HepG2 (cell line): ENCODE data around the gene NOSIP. TPM values are rescaled to one million over a fixed set of nuclear protein-coding genes. Genes with fewer than 3 reads are reported as not detected.
A peak's percentile ranks its signal among the peaks of the same experiment; 100 is the strongest.

Experiments used
- CENPX ChIP-seq: sonication (generic); formaldehyde crosslinking; IDR thresholded peaks from 2 replicates; pipeline ENCODE4 v1.9.0; 2021; ENCODE audit warnings: mild to moderate bottlenecking, missing genetic modification reagents, moderate library complexity
- FOXA1 ChIP-seq, 2 experiments: fragments of 450-650 bp in 1 of 2; sonication (generic) in 1 of 2; formaldehyde crosslinking in 1 of 2; IDR thresholded peaks; 2 replicates each; pipeline versions ENCODE4 v1.4.0 to v1.6.1; 2016 to 2020; ENCODE audit warnings: missing genetic modification reagents in 1 of 2
- LCORL ChIP-seq, 2 experiments: fragments of 450-650 bp in 1 of 2; sonication (generic) in 1 of 2; formaldehyde crosslinking in 1 of 2; IDR thresholded peaks; 2 replicates each; pipeline versions ENCODE4 v1.5.0 to v1.6.1; 2017 to 2020; ENCODE audit warnings: antibody characterized with exemption in 1 of 2, missing genetic modification reagents in 1 of 2
- MED13 ChIP-seq: sonication (generic); formaldehyde crosslinking; IDR thresholded peaks from 2 replicates; pipeline ENCODE4 v1.5.0; 2020; ENCODE audit warnings: missing genetic modification reagents
- NFKB2 ChIP-seq: sonication (generic); formaldehyde crosslinking; IDR thresholded peaks from 2 replicates; pipeline ENCODE4 v1.4.0; 2020; ENCODE audit warnings: missing genetic modification reagents, borderline replicate concordance
- ONECUT2 ChIP-seq: sonication (generic); formaldehyde crosslinking; IDR thresholded peaks from 2 replicates; pipeline ENCODE4 v1.4.0; 2020; ENCODE audit warnings: missing genetic modification reagents
- PAWR ChIP-seq: sonication (generic); formaldehyde crosslinking; IDR thresholded peaks from 2 replicates; pipeline ENCODE4 v1.4.0; 2020; ENCODE audit warnings: missing genetic modification reagents, mild to moderate bottlenecking, borderline replicate concordance
- SNAI1 ChIP-seq: sonication (generic); formaldehyde crosslinking; IDR thresholded peaks from 2 replicates; pipeline ENCODE4 v1.5.0; 2020; ENCODE audit warnings: mild to moderate bottlenecking, missing genetic modification reagents, borderline replicate concordance
- TOE1 ChIP-seq: sonication (generic); formaldehyde crosslinking; IDR thresholded peaks from 2 replicates; pipeline ENCODE4 v1.4.0; 2020; ENCODE audit warnings: mild to moderate bottlenecking, missing genetic modification reagents
- TP53 ChIP-seq: sonication (generic); formaldehyde crosslinking; conservative IDR thresholded peaks from 2 replicates; pipeline ENCODE4 v1.4.0; 2020; ENCODE audit warnings: missing genetic modification reagents
- ZFP41 ChIP-seq: sonication (generic); formaldehyde crosslinking; IDR thresholded peaks from 2 replicates; pipeline ENCODE4 v1.4.0; 2020; ENCODE audit warnings: mild to moderate bottlenecking, missing genetic modification reagents, borderline replicate concordance
- ZKSCAN5 ChIP-seq: sonication (generic); formaldehyde crosslinking; IDR thresholded peaks from 2 replicates; pipeline ENCODE4 v1.5.1; 2020; ENCODE audit warnings: mild to moderate bottlenecking, missing genetic modification reagents
- ZNF430 ChIP-seq: sonication (generic); formaldehyde crosslinking; IDR thresholded peaks from 2 replicates; pipeline ENCODE4 v1.9.0; 2021; ENCODE audit warnings: mild to moderate bottlenecking, missing genetic modification reagents
- ZNF512B ChIP-seq: sonication (generic); formaldehyde crosslinking; IDR thresholded peaks from 2 replicates; pipeline ENCODE4 v1.5.1; 2020; ENCODE audit warnings: missing genetic modification reagents, mild to moderate bottlenecking, borderline replicate concordance
- ZNF598 ChIP-seq: sonication (generic); formaldehyde crosslinking; IDR thresholded peaks from 2 replicates; pipeline ENCODE4 v1.5.1; 2020; ENCODE audit warnings: mild to moderate bottlenecking, missing genetic modification reagents, borderline replicate concordance
- ZNF746 ChIP-seq: sonication (generic); formaldehyde crosslinking; IDR thresholded peaks from 2 replicates; pipeline ENCODE4 v1.8.0; 2022; ENCODE audit warnings: mild to moderate bottlenecking, missing genetic modification reagents
- ZNF772 ChIP-seq: sonication (generic); formaldehyde crosslinking; IDR thresholded peaks from 2 replicates; pipeline ENCODE4 v1.5.0; 2020; ENCODE audit warnings: mild to moderate bottlenecking, missing genetic modification reagents
- ZNF883 ChIP-seq: sonication (generic); formaldehyde crosslinking; IDR thresholded peaks from 2 replicates; pipeline ENCODE4 v1.5.1; 2020; ENCODE audit warnings: mild to moderate bottlenecking, missing genetic modification reagents; ENCODE audit errors: not compliant biosample characterization
- polyA plus RNA-seq, 8 experiments: library from polyadenylated mRNA; depleted of rRNA in 3 of 8; stranded (reverse) in 7 of 8; unstranded in 1 of 8; fragments of >200 nt; fragmentation: Illumina TruSeq in 4 of 8; extraction: Trizol in 4 of 8; gene quantifications; 2 replicates each; pipeline versions ENCODE4 v1.2.1 to v1.2.3, GENCODE V29; 2011 to 2016; ENCODE audit warnings: low read depth in 4 of 8, missing spikeins in 1 of 8, mixed read lengths in 1 of 8; ENCODE audit not compliant: insufficient read depth in 1 of 8
- total RNA-seq, 5 experiments: library from RNA; depleted of rRNA; stranded (reverse); fragments of >200 nt; fragmentation: Illumina TruSeq; extraction: Trizol; gene quantifications; 2 replicates each; pipeline ENCODE4 v1.2.3, GENCODE V29; 2016; ENCODE audit warnings: low read depth in 1 of 5
- TF ChIP-seq, protein P1 (sequence below): sonication (generic); formaldehyde crosslinking; IDR thresholded peaks from 2 replicates; pipeline ENCODE4 v1.4.0; 2020; ENCODE audit warnings: missing genetic modification reagents
- TF ChIP-seq, protein P2 (sequence below): sonication (generic); formaldehyde crosslinking; IDR thresholded peaks from 2 replicates; pipeline ENCODE4 v1.4.0; 2020; ENCODE audit warnings: missing genetic modification reagents
- TF ChIP-seq, protein P3 (sequence below): sonication (generic); formaldehyde crosslinking; IDR thresholded peaks from 2 replicates; pipeline ENCODE4 v1.4.0; 2020; ENCODE audit warnings: missing genetic modification reagents

NOSIP gene
- total and polyA plus RNA-seq, 2 of the 13 experiments (the other 11 are each of a cell fraction or from before 2014, with no cell fraction given) = 54.3 to 78.0 TPM

DNA sequence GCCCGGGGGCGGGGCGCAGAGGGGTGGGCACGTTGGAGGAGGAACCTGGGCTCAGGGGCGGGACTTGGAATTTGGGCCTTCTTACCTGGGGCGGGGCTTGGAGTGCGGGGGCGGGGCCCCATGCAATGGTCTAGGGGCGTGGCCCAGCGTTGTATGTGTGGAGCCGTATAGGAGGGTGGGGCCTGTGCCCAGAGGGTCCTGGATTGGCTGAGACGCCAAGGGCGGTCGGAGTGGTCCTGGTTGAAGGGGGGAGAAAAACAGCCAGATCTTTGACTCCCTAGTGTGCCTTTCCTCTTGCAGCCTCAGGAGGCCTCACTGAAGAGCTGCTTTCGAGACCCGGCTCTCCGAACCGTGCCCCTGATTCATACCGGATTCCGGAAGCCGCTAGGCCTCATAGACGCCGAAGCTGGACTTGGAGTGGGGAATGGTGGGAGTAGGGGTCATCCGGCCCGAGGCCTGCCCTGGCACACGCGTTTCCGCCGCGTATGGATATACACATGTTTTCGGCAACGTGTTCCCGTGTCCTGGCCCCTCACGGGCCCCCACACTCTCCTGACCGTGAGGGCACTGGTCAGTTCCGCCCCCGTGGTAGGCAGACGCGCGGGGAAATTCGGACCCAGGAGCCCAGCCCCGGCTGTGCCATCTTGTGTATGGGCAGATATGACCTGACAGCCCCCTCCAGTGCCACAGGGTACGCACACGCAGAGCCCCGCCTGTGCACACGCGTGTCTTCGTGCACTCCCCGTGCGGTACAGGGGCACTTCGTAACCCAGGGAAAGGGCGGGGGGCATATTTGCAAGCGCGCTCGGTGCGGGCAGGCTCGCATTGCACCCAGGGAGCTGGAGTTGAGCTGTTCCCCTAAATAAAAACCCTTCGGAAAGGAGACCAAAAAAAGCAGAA lies 10.0 kb upstream of the NOSIP start (continued):
- TF ChIP-seq ZNF883 (CRISPR knock-in tag) (peak; percentile 61), NFKB2 (CRISPR knock-in tag) (peak; percentile 87; the same call in 1 of the 2 replicates), MED13 (no peak), FOXA1 (IDR thresholded peaks at IDR 0.05) (no peak), FOXA1 (CRISPR knock-in tag; IDR thresholded peaks at IDR 0.05) (no peak), SNAI1 (0 out of 2 replicates have a peak, but pooled peaks have one; percentile 63), TP53 (no peak), ZKSCAN5 (no peak), TOE1 (CRISPR knock-in tag) (no peak), LCORL (IDR thresholded peaks at IDR 0.05) (no peak), LCORL (CRISPR knock-in tag; IDR thresholded peaks at IDR 0.05) (no peak), ZFP41 (CRISPR knock-in tag) (no peak), ZNF772 (CRISPR knock-in tag) (no peak), ZNF746 (CRISPR knock-in tag) (no peak; the same call in 1 of the 2 replicates), ONECUT2 (no peak), PAWR (CRISPR knock-in tag) (0 out of 2 replicates have a peak, but pooled peaks have one; percentile 55), ZNF512B (CRISPR knock-in tag) (no peak), ZNF430 (CRISPR knock-in tag) (no peak), ZNF598 (CRISPR knock-in tag) (peak; percentile 27; the same call in 1 of the 2 replicates), CENPX (CRISPR knock-in tag) (no peak)
- TF ChIP-seq, protein P1, sequence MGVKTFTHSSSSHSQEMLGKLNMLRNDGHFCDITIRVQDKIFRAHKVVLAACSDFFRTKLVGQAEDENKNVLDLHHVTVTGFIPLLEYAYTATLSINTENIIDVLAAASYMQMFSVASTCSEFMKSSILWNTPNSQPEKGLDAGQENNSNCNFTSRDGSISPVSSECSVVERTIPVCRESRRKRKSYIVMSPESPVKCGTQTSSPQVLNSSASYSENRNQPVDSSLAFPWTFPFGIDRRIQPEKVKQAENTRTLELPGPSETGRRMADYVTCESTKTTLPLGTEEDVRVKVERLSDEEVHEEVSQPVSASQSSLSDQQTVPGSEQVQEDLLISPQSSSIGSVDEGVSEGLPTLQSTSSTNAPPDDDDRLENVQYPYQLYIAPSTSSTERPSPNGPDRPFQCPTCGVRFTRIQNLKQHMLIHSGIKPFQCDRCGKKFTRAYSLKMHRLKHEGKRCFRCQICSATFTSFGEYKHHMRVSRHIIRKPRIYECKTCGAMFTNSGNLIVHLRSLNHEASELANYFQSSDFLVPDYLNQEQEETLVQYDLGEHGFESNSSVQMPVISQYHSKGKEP (CRISPR knock-in tag) = no peak
- TF ChIP-seq, protein P2, sequence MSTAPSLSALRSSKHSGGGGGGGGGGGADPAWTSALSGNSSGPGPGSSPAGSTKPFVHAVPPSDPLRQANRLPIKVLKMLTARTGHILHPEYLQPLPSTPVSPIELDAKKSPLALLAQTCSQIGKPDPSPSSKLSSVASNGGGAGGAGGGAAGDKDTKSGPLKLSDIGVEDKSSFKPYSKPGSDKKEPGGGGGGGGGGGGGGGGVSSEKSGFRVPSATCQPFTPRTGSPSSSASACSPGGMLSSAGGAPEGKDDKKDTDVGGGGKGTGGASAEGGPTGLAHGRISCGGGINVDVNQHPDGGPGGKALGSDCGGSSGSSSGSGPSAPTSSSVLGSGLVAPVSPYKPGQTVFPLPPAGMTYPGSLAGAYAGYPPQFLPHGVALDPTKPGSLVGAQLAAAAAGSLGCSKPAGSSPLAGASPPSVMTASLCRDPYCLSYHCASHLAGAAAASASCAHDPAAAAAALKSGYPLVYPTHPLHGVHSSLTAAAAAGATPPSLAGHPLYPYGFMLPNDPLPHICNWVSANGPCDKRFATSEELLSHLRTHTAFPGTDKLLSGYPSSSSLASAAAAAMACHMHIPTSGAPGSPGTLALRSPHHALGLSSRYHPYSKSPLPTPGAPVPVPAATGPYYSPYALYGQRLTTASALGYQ (CRISPR knock-in tag) = 0 out of 2 replicates have a peak, but pooled peaks have one; percentile 42
- TF ChIP-seq, protein P3, sequence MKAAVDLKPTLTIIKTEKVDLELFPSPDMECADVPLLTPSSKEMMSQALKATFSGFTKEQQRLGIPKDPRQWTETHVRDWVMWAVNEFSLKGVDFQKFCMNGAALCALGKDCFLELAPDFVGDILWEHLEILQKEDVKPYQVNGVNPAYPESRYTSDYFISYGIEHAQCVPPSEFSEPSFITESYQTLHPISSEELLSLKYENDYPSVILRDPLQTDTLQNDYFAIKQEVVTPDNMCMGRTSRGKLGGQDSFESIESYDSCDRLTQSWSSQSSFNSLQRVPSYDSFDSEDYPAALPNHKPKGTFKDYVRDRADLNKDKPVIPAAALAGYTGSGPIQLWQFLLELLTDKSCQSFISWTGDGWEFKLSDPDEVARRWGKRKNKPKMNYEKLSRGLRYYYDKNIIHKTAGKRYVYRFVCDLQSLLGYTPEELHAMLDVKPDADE (CRISPR knock-in tag) = no peak
